PFSK-1 (cell line): ENCODE results near the gene AFTPH.

Experiments
- FOXP2 ChIP-seq: optimal IDR thresholded peaks from 2 replicates; pipeline ENCODE3; 2011; ENCODE audit warnings: borderline replicate concordance, control low read depth, inconsistent platforms; ENCODE audit not compliant: insufficient read depth; ENCODE audit errors: extremely low read length, extremely low read depth
- POLR2AphosphoS5 ChIP-seq: IDR thresholded peaks from 2 replicates; pipeline ENCODE4 v1.6.1; 2012; ENCODE audit warnings: low read depth, mild to moderate bottlenecking, control low read depth, low read length, moderate library complexity
- SIN3A ChIP-seq: IDR thresholded peaks from 2 replicates; pipeline ENCODE4 v1.6.1; 2012; ENCODE audit warnings: mild to moderate bottlenecking, low read length, moderate library complexity, borderline replicate concordance; ENCODE audit not compliant: insufficient read depth
- TAF1 ChIP-seq: IDR thresholded peaks from 2 replicates; pipeline ENCODE4 v1.6.1; 2012; ENCODE audit warnings: low read length, control low read depth, borderline replicate concordance; ENCODE audit not compliant: insufficient read depth
- TF ChIP-seq, protein P1 (sequence below), 2 experiments: IDR thresholded peaks; 2 replicates each; pipeline versions ENCODE4 v1.6.1 to v1.8.0; 2011 to 2012; ENCODE audit warnings: low read depth in 2 of 2, low read length in 2 of 2, control low read depth in 1 of 2, inconsistent platforms in 1 of 2, mild to moderate bottlenecking in 1 of 2, moderate library complexity in 1 of 2; ENCODE audit not compliant: insufficient read depth in 1 of 2

DNA sequence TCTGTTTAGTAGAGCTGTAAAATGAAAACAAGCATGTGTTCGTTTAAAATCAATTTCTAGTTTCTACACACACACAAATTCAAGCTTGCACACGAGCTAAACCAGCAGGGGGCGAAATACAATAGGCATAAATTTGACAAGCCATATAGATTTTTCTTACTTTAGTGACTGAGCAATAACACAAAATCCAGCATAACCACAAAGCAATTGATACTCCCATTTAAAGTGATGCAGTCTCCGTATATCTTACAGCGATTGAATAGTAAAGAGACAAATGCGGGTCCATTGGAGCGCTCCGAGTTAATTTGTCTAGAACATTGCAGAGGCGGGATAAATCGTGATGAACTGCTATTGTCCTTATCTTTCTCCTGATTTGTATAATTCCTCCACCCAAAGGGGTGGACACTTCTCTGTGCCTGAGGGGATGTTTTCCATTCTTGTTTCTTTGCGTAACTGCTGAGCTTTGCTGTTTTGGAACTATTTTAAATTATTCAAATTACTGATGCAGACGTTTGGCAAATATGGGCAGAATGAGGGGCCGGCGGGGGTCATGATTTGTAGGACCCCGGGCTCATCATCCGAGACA lies 1.2 kb upstream of the AFTPH start:
- TF ChIP-seq POLR2AphosphoS5 (no peak), TAF1 (no peak), SIN3A (no peak), FOXP2 (no peak)
- TF ChIP-seq, protein P1, sequence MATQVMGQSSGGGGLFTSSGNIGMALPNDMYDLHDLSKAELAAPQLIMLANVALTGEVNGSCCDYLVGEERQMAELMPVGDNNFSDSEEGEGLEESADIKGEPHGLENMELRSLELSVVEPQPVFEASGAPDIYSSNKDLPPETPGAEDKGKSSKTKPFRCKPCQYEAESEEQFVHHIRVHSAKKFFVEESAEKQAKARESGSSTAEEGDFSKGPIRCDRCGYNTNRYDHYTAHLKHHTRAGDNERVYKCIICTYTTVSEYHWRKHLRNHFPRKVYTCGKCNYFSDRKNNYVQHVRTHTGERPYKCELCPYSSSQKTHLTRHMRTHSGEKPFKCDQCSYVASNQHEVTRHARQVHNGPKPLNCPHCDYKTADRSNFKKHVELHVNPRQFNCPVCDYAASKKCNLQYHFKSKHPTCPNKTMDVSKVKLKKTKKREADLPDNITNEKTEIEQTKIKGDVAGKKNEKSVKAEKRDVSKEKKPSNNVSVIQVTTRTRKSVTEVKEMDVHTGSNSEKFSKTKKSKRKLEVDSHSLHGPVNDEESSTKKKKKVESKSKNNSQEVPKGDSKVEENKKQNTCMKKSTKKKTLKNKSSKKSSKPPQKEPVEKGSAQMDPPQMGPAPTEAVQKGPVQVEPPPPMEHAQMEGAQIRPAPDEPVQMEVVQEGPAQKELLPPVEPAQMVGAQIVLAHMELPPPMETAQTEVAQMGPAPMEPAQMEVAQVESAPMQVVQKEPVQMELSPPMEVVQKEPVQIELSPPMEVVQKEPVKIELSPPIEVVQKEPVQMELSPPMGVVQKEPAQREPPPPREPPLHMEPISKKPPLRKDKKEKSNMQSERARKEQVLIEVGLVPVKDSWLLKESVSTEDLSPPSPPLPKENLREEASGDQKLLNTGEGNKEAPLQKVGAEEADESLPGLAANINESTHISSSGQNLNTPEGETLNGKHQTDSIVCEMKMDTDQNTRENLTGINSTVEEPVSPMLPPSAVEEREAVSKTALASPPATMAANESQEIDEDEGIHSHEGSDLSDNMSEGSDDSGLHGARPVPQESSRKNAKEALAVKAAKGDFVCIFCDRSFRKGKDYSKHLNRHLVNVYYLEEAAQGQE (IDR thresholded peaks at IDR 0.05; ENCODE audit: insufficient read depth in 1 of 2, low read depth in 2 of 2, low read length in 2 of 2): no peak
